C4-2B (cell line): ENCODE results near the gene EIF2S2.

ENCODE experiments used
- ZFX ChIP-seq: fragments of 450-650 bp; IDR thresholded peaks from 2 replicates; pipeline ENCODE4 v1.6.1; 2017
- TF ChIP-seq, protein P1 (sequence below): fragments of 450-650 bp; conservative IDR thresholded peaks from 2 replicates; pipeline ENCODE4 v1.5.1; 2017; ENCODE audit warnings: mild to moderate bottlenecking

DNA sequence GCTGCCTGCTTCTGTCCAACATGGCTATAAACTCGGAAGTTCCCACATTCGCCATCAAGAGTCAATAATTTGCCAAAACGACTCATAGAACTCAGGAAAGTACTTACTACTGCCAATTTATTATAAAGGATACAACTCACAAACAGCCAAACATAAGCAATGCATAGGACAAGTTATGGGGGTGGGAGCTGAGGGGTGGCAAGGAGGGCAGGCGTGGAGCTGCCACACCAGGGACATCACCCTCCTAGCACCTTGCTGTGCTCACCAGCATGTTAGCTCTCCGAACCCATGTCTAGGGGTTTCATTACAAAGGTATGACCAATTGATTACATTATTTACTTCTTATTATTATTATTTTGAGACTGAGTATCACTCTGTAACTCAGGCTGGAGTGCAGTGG lies 12.4 kb downstream of the EIF2S2 start:
- TF ChIP-seq, protein P1, sequence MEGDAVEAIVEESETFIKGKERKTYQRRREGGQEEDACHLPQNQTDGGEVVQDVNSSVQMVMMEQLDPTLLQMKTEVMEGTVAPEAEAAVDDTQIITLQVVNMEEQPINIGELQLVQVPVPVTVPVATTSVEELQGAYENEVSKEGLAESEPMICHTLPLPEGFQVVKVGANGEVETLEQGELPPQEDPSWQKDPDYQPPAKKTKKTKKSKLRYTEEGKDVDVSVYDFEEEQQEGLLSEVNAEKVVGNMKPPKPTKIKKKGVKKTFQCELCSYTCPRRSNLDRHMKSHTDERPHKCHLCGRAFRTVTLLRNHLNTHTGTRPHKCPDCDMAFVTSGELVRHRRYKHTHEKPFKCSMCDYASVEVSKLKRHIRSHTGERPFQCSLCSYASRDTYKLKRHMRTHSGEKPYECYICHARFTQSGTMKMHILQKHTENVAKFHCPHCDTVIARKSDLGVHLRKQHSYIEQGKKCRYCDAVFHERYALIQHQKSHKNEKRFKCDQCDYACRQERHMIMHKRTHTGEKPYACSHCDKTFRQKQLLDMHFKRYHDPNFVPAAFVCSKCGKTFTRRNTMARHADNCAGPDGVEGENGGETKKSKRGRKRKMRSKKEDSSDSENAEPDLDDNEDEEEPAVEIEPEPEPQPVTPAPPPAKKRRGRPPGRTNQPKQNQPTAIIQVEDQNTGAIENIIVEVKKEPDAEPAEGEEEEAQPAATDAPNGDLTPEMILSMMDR = no peak
- no peak for TF ChIP-seq ZFX
